ENCODE results near the gene HYAL2. TPM values are rescaled to one million over a fixed set of nuclear protein-coding genes. Genes with fewer than 3 reads are reported as not detected.

The HYAL2 gene
- total and polyA plus RNA-seq, 10 of the 15 experiments (the other 5 are each of a cell fraction or from before 2014, with no cell fraction given) = 0.06 to 21.8 (median 12.7) TPM

DNA sequence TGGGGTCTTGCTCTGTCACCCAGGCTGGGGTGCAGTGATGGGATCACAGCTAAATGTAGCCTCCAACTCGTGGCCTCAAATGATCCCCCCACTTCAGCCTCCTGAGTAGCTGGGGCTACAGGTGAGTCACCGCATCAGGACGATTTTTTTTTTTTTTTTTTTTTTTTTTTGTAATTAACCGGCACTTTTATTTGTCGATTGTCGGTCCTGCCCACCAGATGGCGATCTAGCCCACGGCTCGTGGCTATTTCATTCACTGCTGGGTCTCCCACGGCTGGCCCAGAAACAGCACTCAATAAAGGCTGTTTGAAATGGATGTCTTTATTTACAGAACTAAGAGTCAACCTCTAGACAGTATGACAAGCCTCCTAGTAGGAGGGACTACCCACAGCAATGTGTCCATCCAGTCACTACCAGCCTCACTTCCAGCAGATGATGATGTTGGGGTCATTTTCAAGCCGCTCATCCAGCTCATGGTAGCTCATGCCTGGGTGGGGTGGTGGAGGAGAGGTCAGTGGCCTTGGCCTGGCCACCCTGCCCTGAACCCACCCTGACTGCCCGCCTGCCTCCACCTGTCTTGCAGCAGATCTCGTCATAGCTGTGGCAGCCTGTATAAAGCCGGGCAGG is 24.8 kb upstream of the HYAL2 start (continued):
- no peak for TF ChIP-seq BHLHE40 (IDR thresholded peaks at IDR 0.05; ENCODE audit: borderline replicate concordance in 1 of 2, low read depth in 2 of 2, low read length in 1 of 2)
- TF ChIP-seq, protein P1, sequence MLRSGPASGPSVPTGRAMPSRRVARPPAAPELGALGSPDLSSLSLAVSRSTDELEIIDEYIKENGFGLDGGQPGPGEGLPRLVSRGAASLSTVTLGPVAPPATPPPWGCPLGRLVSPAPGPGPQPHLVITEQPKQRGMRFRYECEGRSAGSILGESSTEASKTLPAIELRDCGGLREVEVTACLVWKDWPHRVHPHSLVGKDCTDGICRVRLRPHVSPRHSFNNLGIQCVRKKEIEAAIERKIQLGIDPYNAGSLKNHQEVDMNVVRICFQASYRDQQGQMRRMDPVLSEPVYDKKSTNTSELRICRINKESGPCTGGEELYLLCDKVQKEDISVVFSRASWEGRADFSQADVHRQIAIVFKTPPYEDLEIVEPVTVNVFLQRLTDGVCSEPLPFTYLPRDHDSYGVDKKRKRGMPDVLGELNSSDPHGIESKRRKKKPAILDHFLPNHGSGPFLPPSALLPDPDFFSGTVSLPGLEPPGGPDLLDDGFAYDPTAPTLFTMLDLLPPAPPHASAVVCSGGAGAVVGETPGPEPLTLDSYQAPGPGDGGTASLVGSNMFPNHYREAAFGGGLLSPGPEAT (IDR thresholded peaks at IDR 0.05; ENCODE audit: low read depth) = no peak
- no peak for TF ChIP-seq NBN (IDR thresholded peaks at IDR 0.05)
- TF ChIP-seq ZNF207 (IDR thresholded peaks at IDR 0.05; ENCODE audit: borderline replicate concordance) = no peak

GRCh38 chr3:50345586-50346234 is 23.2 kb upstream of the HYAL2 start, which contains the start of gene ZMYND10:
TSS of gene ZMYND10 (minus strand) at chr3:50345732. CDS start at chr3:50345579, 153 bp downstream.
- H3K4me1 ChIP-seq (ENCODE audit: control insufficient read depth, insufficient read depth, low read length) = peaks cover 20% of the 10 kb centered on the region
- peaks cover 12% of the 10 kb centered on the region for H3K79me2 ChIP-seq (ENCODE audit: control insufficient read depth, insufficient read depth, low read length)
- H3K36me3 ChIP-seq (ENCODE audit: control insufficient read depth in 2 of 2, insufficient read depth in 2 of 2, low read length in 1 of 2) = peaks cover 0 to 5% of the 10 kb centered on the region in 2 experiments; a peak in 1 of 4 replicates
- no TSS peak for BruUV-seq (replicated peaks)
- ATAC-seq = peak; percentile 40
- DNase-seq (ENCODE audit: low read depth, low spot score) = no peak
- no peaks in the 10 kb centered on the region for H3K9me3 ChIP-seq (replicated peaks; ENCODE audit: control insufficient read depth, insufficient read depth, low read length)
- no peaks in the 10 kb centered on the region for H3K27me3 ChIP-seq (replicated peaks in 1 of 2; ENCODE audit: control insufficient read depth in 2 of 2, insufficient read depth in 2 of 2, low read length in 1 of 2)
- intact Hi-C loops (cut with micrococcal nuclease; ENCODE audit: unreplicated experiment) (loop anchor here (2.0 kb wide), 2 partner anchors 197 to 269 kb away; no protein-coding TSS in a partner anchor), in situ Hi-C loops (cut with MboI) (loop anchor here (5.0 kb wide), 1 partner anchor 202 kb away; no protein-coding TSS in a partner anchor)
- ChIA-PET RAD21 (ENCODE audit: unreplicated experiment) (no interaction called here), CTCF (interaction anchor here (1.0 to 5.4 kb wide), 7 partner anchors 8 to 264 kb away, joined by 3 to 65 read pairs (median 4); no protein-coding TSS in a partner anchor), SMC1A (ENCODE audit: uncharacterized antibody, unreplicated experiment) (no interaction called here), POLR2A (interaction anchor here (0.8 to 1.3 kb wide), 2 partner anchors 9 to 169 kb away, joined by 3 read pairs; no protein-coding TSS in a partner anchor)
- H3K4me3 ChIP-seq = peak within 1 kb of the TSS; percentile 58; the same call in 1 of the 2 replicates
- WGBS (ENCODE audit: insufficient coverage, insufficient replicate concordance, low lambda C conversion rate, missing lambda C conversion rate) = 10% methylated on average over 43 of the region's 45 CpGs
- peak; percentile 47 for FAIRE-seq
- H3K27ac ChIP-seq (ENCODE audit: control insufficient read depth, insufficient read depth) = no peak within 1 kb of the TSS
- no peak within 1 kb of the TSS for H3K9ac ChIP-seq (ENCODE audit: control insufficient read depth, insufficient read depth, low read length)
- H4K20me1 ChIP-seq (ENCODE audit: control insufficient read depth, insufficient read depth) = no peaks in the 10 kb centered on the region
- H3K4me2 ChIP-seq (ENCODE audit: control insufficient read depth, insufficient read depth) = peak within 1 kb of the TSS; percentile 62
- peak within 1 kb of the TSS; percentile 20 for H2AFZ ChIP-seq (ENCODE audit: control insufficient read depth, low read depth, low read length)
- no peak for TF ChIP-seq RAD21 (IDR thresholded peaks at IDR 0.05; ENCODE audit: insufficient read depth, low read depth, low read length)
- peak; percentile 58 for TF ChIP-seq BMI1 (IDR thresholded peaks at IDR 0.05; ENCODE audit: borderline replicate concordance)
- TF ChIP-seq, protein P2, sequence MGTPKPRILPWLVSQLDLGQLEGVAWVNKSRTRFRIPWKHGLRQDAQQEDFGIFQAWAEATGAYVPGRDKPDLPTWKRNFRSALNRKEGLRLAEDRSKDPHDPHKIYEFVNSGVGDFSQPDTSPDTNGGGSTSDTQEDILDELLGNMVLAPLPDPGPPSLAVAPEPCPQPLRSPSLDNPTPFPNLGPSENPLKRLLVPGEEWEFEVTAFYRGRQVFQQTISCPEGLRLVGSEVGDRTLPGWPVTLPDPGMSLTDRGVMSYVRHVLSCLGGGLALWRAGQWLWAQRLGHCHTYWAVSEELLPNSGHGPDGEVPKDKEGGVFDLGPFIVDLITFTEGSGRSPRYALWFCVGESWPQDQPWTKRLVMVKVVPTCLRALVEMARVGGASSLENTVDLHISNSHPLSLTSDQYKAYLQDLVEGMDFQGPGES (IDR thresholded peaks at IDR 0.05) = no peak
- no peak for TF ChIP-seq HDAC2 (IDR thresholded peaks at IDR 0.05)
- TF ChIP-seq CEBPZ (IDR thresholded peaks at IDR 0.05; ENCODE audit: low read depth, low read length) = no peak
- no peak for TF ChIP-seq NR2C1 (IDR thresholded peaks at IDR 0.05)
- TF ChIP-seq TCF3 (IDR thresholded peaks at IDR 0.05; ENCODE audit: borderline replicate concordance, insufficient read depth, low read depth, low read length) = no peak
- no peak for TF ChIP-seq IRF4 (IDR thresholded peaks at IDR 0.05; ENCODE audit: low read depth, low read length)
- TF ChIP-seq NRF1 (conservative IDR thresholded peaks at IDR 0.05; ENCODE audit: low read depth, low read length) = peak; percentile 58
